ENCODE results near the gene BCKDK.

BCKDK gene

DNA sequence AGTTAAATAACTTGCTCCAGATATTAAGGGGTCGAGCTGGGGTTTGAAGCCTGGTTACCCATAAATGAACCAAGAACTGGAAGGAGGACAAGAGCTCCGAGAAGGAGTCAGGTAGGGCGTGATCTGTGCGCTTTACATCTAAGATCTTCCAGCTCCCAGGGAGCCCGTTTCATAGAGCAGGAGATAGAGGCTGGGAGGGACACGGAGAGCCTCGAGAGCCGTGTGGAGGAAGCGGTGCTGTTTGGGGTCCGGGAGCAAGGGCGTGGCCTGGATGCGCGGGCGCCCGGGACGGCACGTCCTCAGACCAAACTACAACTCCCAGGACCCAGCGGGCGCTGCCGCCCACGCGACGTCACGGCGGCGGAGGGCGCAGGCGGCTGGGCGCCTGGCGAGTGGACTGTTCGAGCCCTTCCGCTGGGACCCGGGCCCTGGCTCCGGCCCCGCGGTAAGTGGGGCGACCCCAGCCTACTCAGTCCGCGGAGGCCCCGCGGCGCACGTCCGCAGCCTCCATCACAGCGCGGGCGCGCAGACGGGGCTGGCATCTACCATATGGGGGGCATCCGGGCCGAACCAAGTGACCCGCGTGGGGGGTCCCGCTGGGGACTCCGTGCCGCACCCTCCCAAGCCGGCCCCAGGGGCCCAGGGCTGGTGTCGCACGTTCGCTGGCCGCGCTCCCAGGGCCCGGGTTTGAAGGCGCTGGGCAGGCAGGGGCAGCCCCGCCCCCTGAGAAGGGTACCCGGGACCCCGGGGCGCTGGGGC lies at the start of gene BCKDK:
Gene BCKDK (plus strand): TSS at position 352 of the 759 bp plus-strand sequence. CDS start 838 bp downstream, outside the sequence.
- DNase-seq, result peak in 1 of 2 experiments; percentile 69

GRCh38 chr16:31061126-31061812 lies 46.9 kb upstream of the BCKDK start:
- no peak for DNase-seq

GRCh38 chr16:31061813-31062440 lies 46.3 kb upstream of the BCKDK start:
- no peak for DNase-seq

DNA sequence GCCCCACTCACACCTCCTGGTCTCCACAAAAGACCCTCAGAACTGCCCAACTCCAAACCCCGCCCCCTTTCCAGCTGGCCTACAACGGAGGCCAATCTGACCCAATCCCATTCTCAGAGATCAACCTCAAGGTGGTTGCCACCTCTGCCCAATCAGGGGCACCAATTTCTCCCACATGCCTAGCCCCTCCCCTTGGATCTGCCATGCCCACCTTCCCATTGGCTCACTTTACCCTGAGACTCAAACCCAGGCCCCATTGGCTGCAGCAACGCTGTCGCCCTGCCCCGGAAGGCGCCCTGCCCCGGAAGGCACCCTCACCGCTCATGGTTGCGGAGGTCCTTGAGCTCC lies 44.7 kb upstream of the BCKDK start:
- no peak for DNase-seq

DNA sequence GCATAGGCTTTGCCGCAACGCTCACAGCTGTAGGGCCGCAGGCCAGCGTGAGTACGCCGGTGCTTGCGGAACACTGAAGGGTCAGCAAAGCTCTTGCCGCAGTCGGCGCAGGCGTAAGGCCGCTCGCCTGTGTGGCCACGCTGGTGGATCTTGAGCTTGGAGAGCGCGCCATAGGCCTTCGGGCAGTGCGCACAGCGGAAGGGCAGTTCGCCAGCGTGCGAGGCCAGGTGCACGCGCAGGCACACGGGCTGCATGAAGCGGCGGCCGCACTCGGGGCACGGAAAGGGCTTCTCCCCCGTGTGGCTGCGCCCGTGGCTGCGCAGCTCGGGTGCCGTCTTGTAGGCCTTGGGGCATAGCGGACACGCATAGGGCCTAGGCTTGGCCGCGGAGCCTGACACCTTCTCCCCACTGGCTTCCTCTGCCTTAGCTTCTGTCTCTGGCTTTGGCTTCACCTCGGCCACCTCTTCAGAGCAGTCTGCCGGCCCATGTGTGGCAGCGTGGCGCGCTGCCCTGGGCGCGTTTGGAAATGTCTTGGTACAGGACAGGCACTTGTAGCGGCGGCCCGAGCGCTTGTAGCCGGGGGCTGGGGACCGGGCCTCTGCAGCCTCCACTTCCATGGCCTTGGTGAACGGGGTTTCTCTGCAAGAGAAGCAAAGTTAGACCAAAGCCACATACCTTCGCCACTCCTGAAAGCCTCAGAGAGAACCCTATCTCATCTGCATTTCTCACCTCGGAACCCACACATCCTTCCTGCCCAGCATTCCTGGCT lies 44.2 kb upstream of the BCKDK start:
- DNase-seq, result no peak

GRCh38 chr16:31064882-31065461 lies 43.2 kb upstream of the BCKDK start:
- DNase-seq, result peak; percentile 58 to 80

GRCh38 chr16:31067342-31067741 lies 40.8 kb upstream of the BCKDK start:
- no peak for DNase-seq

DNA sequence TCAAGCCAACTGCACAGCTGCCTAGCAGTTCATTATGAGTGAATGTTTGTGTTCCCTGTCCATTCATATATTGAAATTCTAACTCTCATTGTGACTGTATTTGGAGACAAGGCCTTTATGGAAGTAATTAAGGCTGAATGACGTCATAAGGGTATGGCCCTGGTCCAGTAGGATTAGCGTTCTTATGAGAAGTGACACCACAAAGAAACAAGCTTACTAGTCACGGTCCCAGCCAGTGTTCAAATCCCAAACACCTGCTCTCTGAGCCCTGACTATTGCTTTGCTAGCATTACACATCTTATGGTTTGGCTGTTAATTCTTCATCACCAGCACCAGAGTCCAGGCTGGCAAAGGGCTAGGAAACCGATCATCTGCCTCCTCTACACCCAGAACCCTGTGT lies 36.3 kb upstream of the BCKDK start:
- DNase-seq, result no peak

DNA sequence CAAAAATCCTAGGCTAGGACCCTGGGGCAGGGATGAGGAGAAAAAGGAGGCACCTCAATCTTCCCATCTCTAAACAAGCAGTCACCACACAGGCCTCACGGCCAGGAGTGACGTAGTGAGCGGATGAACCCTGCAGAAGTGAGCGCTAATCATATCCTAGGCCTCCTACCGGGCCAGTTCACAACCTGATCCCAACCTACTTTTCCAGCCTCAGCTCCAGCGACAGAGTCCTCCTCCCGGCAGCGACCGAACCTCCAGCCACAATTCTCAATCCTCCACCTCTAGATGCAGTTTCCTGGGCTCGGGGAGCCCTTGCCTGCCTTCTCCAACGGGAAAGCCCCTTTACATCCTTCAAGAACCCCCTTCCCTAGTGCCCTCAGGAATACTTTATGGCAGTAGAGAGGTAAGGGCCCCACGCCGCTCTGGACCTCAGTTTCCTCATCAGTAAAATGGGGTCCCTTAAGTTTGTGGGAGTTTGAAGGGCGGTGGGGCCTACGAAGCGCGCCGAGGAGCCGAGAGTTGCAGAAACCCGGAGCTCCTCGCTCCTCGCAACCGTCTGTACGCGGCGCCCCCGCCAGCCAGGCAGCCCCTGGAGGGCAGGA lies 35.5 kb upstream of the BCKDK start:
- no peak for DNase-seq

DNA sequence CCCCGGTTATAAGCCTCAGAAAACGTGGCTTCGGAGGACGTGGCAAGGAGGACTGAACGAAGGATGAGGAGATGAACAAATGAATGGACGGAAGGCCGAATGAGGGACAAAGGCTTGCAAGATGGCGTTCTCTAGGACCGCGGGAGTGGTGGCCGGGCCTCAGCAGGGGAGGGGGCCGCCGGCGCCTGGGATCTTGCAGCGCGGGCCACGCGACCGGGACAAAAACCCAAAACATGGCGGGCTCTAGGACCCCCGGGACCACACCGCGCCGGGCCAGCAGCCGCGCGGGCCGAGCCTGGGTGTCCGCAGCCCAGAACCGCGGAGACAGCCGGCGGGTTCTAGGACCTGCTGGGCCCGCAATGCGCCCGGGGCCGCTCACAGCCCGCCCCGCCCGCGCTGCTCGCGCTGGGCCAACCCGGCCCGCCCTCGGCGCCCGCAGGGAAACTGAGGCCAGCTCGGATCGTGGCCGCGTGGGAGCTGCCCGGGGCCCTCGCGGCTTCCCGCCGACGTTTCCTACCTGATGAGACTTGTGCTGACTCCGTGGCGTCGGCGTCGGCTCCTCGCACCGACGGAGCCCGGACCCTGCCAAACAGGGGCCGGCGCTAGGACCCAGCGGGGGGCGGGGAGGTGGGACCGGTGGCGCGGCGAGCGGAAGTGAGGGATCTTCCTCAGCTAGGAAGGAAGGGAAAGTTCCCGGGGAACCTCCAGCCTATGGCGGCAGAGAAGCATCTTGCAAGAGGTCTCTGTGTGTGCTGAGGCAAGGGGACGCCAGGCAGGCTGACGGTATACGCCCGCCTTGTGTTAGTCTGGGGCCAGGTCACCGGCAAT lies 34.8 kb upstream of the BCKDK start:
- DNase-seq, result peak; percentile 79 to 84

GRCh38 chr16:31073970-31074813 lies 34.0 kb upstream of the BCKDK start, which contains the start of the genes ZNF646 and ZNF668:
ZNF646 (plus strand) TSS chr16:31074422; CDS start chr16:31076325, 1,903 bp downstream.
ZNF668 (minus strand) TSS chr16:31074240; CDS start chr16:31064459, 9,781 bp downstream.
- DNase-seq, result peak; percentile 95 to 99

- no peak for DNase-seq
Observed at GRCh38 chr16:31074814-31075183, 33.4 kb upstream of the BCKDK start.

DNA sequence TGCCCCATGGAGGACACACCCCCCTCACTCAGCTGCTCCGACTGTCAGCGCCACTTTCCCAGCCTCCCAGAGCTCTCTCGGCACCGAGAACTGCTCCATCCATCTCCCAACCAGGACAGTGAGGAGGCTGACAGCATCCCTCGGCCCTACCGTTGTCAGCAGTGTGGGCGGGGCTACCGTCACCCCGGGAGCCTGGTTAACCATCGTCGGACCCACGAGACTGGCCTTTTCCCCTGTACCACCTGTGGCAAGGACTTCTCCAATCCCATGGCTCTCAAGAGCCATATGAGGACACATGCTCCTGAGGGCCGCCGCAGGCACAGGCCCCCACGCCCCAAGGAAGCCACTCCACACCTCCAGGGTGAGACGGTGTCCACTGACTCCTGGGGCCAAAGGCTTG lies 31.9 kb upstream of the BCKDK start:
- no peak for DNase-seq

GRCh38 chr16:31077024-31077423 lies 31.2 kb upstream of the BCKDK start:
- DNase-seq, result no peak

- no peak for DNase-seq
Observed at GRCh38 chr16:31077592-31078396, 30.4 kb upstream of the BCKDK start.

- DNase-seq, result no peak
Observed at GRCh38 chr16:31078597-31079341, 29.4 kb upstream of the BCKDK start.

DNA sequence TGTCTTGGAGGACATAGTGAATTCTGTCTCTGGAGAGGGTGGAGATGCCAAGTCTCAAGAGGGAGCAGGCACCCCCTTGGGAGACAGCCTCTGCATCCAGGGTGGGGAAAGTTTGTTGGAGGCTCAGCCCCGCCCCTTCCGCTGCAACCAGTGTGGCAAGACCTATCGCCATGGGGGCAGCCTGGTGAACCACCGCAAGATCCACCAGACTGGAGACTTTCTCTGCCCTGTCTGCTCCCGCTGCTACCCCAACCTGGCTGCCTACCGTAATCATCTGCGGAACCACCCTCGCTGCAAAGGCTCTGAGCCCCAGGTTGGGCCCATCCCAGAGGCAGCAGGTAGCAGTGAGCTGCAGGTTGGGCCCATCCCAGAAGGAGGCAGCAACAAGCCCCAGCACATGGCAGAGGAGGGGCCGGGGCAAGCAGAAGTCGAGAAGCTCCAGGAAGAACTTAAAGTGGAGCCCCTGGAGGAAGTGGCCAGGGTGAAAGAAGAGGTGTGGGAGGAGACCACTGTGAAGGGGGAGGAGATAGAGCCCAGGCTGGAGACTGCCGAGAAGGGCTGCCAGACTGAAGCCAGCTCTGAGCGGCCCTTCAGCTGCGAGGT lies 28.7 kb upstream of the BCKDK start:
- no peak for DNase-seq

- DNase-seq, result no peak
Observed at GRCh38 chr16:31080035-31080629, 28.1 kb upstream of the BCKDK start.

Data from SW 1271 (cell line).